RWPE1 (cell line): ENCODE measurements around the gene VPS8.

Experiments
- CTCF ChIA-PET: fragments of 350-600 bp; sonication (Branson Sonifier 250); formaldehyde crosslinking; extraction: SDS; loops from one replicate; lab custom pipeline; 2021; lab: Yijun Ruan, JAX
- POLR2A ChIA-PET: fragments of 400-600 bp; formaldehyde crosslinking; extraction: SDS; loops from one replicate; lab custom pipeline; 2020; ENCODE audit warnings: antibody characterized with exemption; ENCODE audit not compliant: low non-redundant PET; lab: Yijun Ruan, JAX
- DNase-seq: peaks from one replicate; pipeline ENCODE4 v3.0.0; 2012; ENCODE audit warnings: low spot score
- H3K27ac ChIP-seq: fragments of 450-650 bp; 2 replicates; pipeline ENCODE4 v1.5.1; 2017
- TF ChIP-seq, protein P1 (sequence below): fragments of 450-650 bp; conservative IDR thresholded peaks from 2 replicates; pipeline ENCODE4 v1.5.1; 2017; ENCODE audit warnings: low read depth, mild to moderate bottlenecking

The VPS8 gene

GRCh38 chr3:184832044-184832443 is 20.1 kb downstream of the VPS8 start:
- TF ChIP-seq, protein P1, sequence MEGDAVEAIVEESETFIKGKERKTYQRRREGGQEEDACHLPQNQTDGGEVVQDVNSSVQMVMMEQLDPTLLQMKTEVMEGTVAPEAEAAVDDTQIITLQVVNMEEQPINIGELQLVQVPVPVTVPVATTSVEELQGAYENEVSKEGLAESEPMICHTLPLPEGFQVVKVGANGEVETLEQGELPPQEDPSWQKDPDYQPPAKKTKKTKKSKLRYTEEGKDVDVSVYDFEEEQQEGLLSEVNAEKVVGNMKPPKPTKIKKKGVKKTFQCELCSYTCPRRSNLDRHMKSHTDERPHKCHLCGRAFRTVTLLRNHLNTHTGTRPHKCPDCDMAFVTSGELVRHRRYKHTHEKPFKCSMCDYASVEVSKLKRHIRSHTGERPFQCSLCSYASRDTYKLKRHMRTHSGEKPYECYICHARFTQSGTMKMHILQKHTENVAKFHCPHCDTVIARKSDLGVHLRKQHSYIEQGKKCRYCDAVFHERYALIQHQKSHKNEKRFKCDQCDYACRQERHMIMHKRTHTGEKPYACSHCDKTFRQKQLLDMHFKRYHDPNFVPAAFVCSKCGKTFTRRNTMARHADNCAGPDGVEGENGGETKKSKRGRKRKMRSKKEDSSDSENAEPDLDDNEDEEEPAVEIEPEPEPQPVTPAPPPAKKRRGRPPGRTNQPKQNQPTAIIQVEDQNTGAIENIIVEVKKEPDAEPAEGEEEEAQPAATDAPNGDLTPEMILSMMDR, result no peak
- no peak for DNase-seq
- ChIA-PET POLR2A (no interaction called here), CTCF (interaction anchor here (0.7 kb wide), 1 partner anchor 271 kb away, joined by 4 read pairs; the partner anchor contains the start of gene EPHB3)
- H3K27ac ChIP-seq, result no peak overlapping the region

- no peak for DNase-seq
- CTCF ChIA-PET, result no interaction called here
- POLR2A ChIA-PET, result no interaction called here
- H3K27ac ChIP-seq, result no peak overlapping the region
- TF ChIP-seq, protein P1, result no peak
These were observed 20.9 kb downstream of the VPS8 start for GRCh38 chr3:184832903-184833302.

DNA sequence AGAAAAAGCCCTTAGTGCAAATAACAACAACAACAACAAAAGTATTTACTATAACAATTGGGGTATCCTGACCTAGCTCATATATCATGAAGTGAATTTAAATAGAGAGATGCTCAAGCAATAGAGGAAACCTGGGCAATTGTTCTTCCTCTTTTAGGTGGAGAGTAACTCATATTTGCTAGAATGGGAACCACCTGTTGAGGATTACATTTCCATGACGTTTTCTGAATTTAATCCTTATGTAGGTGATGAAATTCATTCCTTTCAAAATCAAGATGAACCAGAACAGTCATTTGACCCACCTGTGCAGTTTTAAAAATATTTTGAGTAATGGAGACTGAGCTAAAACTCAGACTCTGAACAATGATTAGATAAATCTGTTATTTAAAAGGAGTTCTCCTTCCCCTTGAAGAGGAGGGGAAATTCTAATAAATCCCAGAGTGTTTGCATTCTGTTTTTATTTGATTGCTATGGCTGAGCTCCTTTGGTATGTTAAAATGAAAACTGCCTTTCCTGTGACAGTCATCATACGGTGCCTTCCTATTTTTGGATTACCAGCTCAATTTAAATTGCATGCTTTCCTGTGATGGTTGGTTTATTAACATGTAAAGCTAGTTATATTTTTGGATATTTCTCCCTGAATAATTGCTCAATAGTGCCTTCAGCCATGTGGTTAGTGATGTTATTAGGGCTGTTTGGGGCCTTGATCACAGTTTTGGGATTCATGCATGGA is 24.3 kb downstream of the VPS8 start:
- ChIA-PET POLR2A (no interaction called here), CTCF (interaction anchor here (0.6 to 0.8 kb wide), 2 partner anchors 10 to 159 kb away, joined by 3 to 4 read pairs; no protein-coding TSS in a partner anchor)
- DNase-seq, result no peak
- TF ChIP-seq, protein P1, result no peak
- no peak overlapping the region for H3K27ac ChIP-seq

DNA sequence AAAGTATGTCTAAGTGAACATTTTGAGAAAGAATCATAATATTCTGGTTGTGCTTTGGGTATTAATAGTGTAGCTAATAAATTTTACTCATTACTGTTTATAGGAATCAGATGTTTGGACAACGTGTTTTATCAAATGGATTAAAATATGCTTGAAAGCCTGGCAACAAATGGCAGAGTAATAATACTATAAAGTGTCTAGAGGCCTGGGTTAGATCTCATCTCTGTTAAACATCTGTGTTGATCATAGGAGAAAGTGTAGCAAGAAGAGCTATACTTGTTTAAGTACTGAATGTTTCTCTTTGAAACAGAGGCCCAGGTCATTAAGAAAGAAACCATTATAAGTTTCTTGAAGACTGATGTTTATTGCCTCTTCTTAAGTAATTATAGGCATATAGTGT is 30.5 kb downstream of the VPS8 start:
- DNase-seq, result no peak
- TF ChIP-seq, protein P1, result no peak
- POLR2A ChIA-PET, result no interaction called here
- CTCF ChIA-PET, result interaction anchor here (0.5 kb wide), 1 partner anchor 249 kb away, joined by 3 read pairs; no protein-coding TSS in a partner anchor
- H3K27ac ChIP-seq, result no peak overlapping the region

GRCh38 chr3:184845819-184846218 is 33.9 kb downstream of the VPS8 start:
- ChIA-PET CTCF (interaction anchor here (1.0 kb wide), 1 partner anchor 29 kb away, joined by 3 read pairs; no protein-coding TSS in a partner anchor), POLR2A (no interaction called here)
- DNase-seq, result no peak
- TF ChIP-seq, protein P1, result no peak
- no peak overlapping the region for H3K27ac ChIP-seq

DNA sequence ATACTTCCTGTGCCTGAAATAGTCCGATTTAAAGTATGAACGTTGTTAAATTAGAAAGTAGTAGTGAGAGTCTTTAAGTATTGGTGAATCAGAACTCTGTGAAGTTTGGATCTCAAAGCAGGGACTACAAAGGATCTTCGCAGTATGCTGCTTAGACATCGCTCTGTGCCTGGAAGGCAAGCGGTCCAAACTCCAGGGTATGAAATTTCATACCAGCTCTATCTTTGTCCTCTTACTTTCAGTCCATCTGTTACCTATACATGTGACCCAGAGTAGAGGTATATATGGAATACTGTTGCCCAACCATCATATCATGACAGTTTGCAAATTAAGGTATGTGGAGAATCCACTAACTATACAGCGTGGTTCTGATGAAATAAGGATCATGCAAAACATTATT is 34.5 kb downstream of the VPS8 start:
- TF ChIP-seq, protein P1, result no peak
- ChIA-PET POLR2A (no interaction called here), CTCF (interaction anchor here (1.0 kb wide), 1 partner anchor 28 kb away, joined by 3 read pairs; no protein-coding TSS in a partner anchor)
- no peak for DNase-seq
- no peak overlapping the region for H3K27ac ChIP-seq
